B cell (primary cell): ENCODE data around the gene C22orf31. TPM values are rescaled to one million over a fixed set of nuclear protein-coding genes. Genes with fewer than 3 reads are reported as not detected.

Experiments
- ATAC-seq: fragments of 200-7000 bp; cut with Tn5 transposase; one replicate; pipeline ENCODE4 v1.10.0; 2021; ENCODE audit warnings: low read depth, mild to moderate bottlenecking, moderate number of reproducible peaks, moderate library complexity
- CTCF ChIA-PET: fragments of 350-600 bp; sonication (Branson Sonifier 250); formaldehyde crosslinking; loops from one replicate; lab custom pipeline; 2021; ENCODE audit warnings: antibody characterized with exemption, inconsistent platforms; lab: Charles Lee
- POLR2A ChIA-PET: fragments of 350-600 bp; sonication (Branson Sonifier 250); formaldehyde crosslinking; loops from one replicate; lab custom pipeline; 2021; ENCODE audit warnings: antibody characterized with exemption; lab: Charles Lee
- DNase-seq: peaks from one replicate; pipeline ENCODE4 v3.0.0; 2013
- H2AFZ ChIP-seq: 2 replicates; pipeline ENCODE4 v1.6.1; 2012; ENCODE audit warnings: mild to moderate bottlenecking, low read depth, low read length; ENCODE audit not compliant: insufficient read depth, poor library complexity, severe bottlenecking
- H3K27ac ChIP-seq, 2 donors: 1 replicate in 1 of 2; 2 replicates in 1 of 2; pipeline ENCODE4 v1.5.1; 2012 to 2013; ENCODE audit warnings: low read length in 2 of 2, mild to moderate bottlenecking in 2 of 2, moderate library complexity in 1 of 2
- H3K27me3 ChIP-seq, 4 experiments: fragments of 200-600 bp in 1 of 4; sonication (generic) in 1 of 4; replicated peaks in 1 of 4; 1 replicate in 2 of 4; 2 replicates in 2 of 4; pipeline versions ENCODE4 v1.6.1 to v1.7.0; 2013 to 2016; ENCODE audit warnings: low read length in 3 of 4, mild to moderate bottlenecking in 2 of 4, mixed read lengths in 1 of 4, moderate library complexity in 1 of 4; ENCODE audit not compliant: insufficient read depth in 4 of 4, control insufficient read depth in 3 of 4; ENCODE audit errors: control extremely low read depth in 1 of 4
- H3K36me3 ChIP-seq, 2 experiments: replicated peaks in 1 of 2; 1 replicate in 1 of 2; 2 replicates in 1 of 2; pipeline versions ENCODE4 v1.6.1 to v1.7.1; 2013; ENCODE audit warnings: low read length in 1 of 2; ENCODE audit not compliant: insufficient read depth in 2 of 2, control insufficient read depth in 1 of 2; ENCODE audit errors: control extremely low read depth in 1 of 2, extremely low read depth in 1 of 2
- H3K4me1 ChIP-seq, 2 donors: fragments of 200-600 bp in 1 of 2; sonication (generic) in 1 of 2; 1 replicate in 1 of 2; 2 replicates in 1 of 2; pipeline versions ENCODE4 v1.5.1 to v1.6.1; 2013 to 2017; ENCODE audit warnings: low read length in 2 of 2; ENCODE audit not compliant: control insufficient read depth in 2 of 2, insufficient read depth in 2 of 2
- H3K4me2 ChIP-seq: replicated peaks from 2 replicates; pipeline ENCODE3; 2012; ENCODE audit warnings: mild to moderate bottlenecking, low read depth, low read length; ENCODE audit not compliant: poor library complexity, severe bottlenecking
- H3K4me3 ChIP-seq, 5 experiments: fragments of 200-600 bp in 1 of 5; sonication (generic) in 1 of 5; 1 replicate in 3 of 5; 2 replicates in 2 of 5; pipeline versions ENCODE4 v1.5.1 to v1.7.0; 2011 to 2016; ENCODE audit warnings: low read length in 4 of 5, mild to moderate bottlenecking in 4 of 5, low read depth in 2 of 5, control low read depth in 1 of 5, moderate library complexity in 1 of 5; ENCODE audit not compliant: insufficient read depth in 1 of 5; ENCODE audit errors: control extremely low read depth in 1 of 5, extremely low read depth in 1 of 5
- H3K79me2 ChIP-seq: fragments of 200-600 bp; sonication (generic); one replicate; pipeline ENCODE4 v1.6.0; 2016; ENCODE audit warnings: low read length; ENCODE audit not compliant: control insufficient read depth, insufficient read depth
- H3K9ac ChIP-seq: fragments of 200-600 bp; sonication (generic); 2 replicates; pipeline ENCODE4 v1.6.1; 2017; ENCODE audit warnings: mild to moderate bottlenecking, low read length, moderate library complexity
- H3K9me3 ChIP-seq, 3 donors: one replicate each; pipeline versions ENCODE4 v1.6.1 to v1.7.1; 2013; ENCODE audit warnings: low read length in 2 of 3; ENCODE audit not compliant: control insufficient read depth in 2 of 3, insufficient read depth in 1 of 3; ENCODE audit errors: control extremely low read depth in 1 of 3
- H4K20me1 ChIP-seq: 2 replicates; pipeline ENCODE4 v1.6.0; 2012; ENCODE audit warnings: mild to moderate bottlenecking, low read length; ENCODE audit not compliant: insufficient read depth, control insufficient read depth, poor library complexity, severe bottlenecking
- H3K27ac Mint-ChIP-seq: one replicate; pipeline ENCODE4 v1.8.0; 2021; ENCODE audit warnings: mixed read lengths
- H3K27me3 Mint-ChIP-seq: one replicate; pipeline ENCODE4 v1.8.0; 2021; ENCODE audit warnings: mixed read lengths
- H3K4me1 Mint-ChIP-seq: one replicate; pipeline ENCODE4 v1.8.0; 2021; ENCODE audit warnings: mixed read lengths
- H3K4me3 Mint-ChIP-seq: one replicate; pipeline ENCODE4 v1.8.0; 2021; ENCODE audit warnings: mixed read lengths
- H3K9me3 Mint-ChIP-seq: one replicate; pipeline ENCODE4 v1.8.0; 2022; ENCODE audit warnings: mixed read lengths; ENCODE audit not compliant: insufficient read depth
- EZH2 ChIP-seq: IDR thresholded peaks from 2 replicates; pipeline ENCODE4 v1.6.1; 2012; ENCODE audit warnings: borderline replicate concordance, low read depth, mild to moderate bottlenecking, moderate library complexity, low read length; ENCODE audit not compliant: insufficient read depth, poor library complexity, severe bottlenecking
- WGBS: methylation state at CpG from one replicate; pipeline ENCODE4 v1.1.5; 2013; ENCODE audit warnings: missing lambda C conversion rate; ENCODE audit not compliant: insufficient coverage; 5-methylcytosine and 5-hydroxymethylcytosine counted together
- intact Hi-C: fragments of 100-400 bp; cut with micrococcal nuclease; formaldehyde crosslinking; loops from one replicate; pipeline ENCODE4 v1.10.0; 2022
- polyA plus RNA-seq: library from polyadenylated mRNA; depleted of rRNA; stranded (reverse); fragments of >200 nt; gene quantifications from 2 replicates; pipeline ENCODE4 v1.2.3, GENCODE V29; 2012
- total RNA-seq, 2 donors: library from RNA; stranded (reverse); fragments of 120-200 nt in 1 of 2; gene quantifications; 1 replicate in 1 of 2; 2 replicates in 1 of 2; pipeline versions ENCODE4 v1.2.3 to v1.2.4, GENCODE V29; 2013 to 2022
- TF ChIP-seq, protein P1 (sequence below): fragments of 200-600 bp; IDR thresholded peaks from one replicate; pipeline ENCODE4 v1.8.0; 2022; ENCODE audit warnings: antibody characterized with exemption, mild to moderate bottlenecking

Gene C22orf31
- total and polyA plus RNA-seq, 2 donors (not counting 1 experiment from before 2014, with no cell fraction given), result not detected

DNA sequence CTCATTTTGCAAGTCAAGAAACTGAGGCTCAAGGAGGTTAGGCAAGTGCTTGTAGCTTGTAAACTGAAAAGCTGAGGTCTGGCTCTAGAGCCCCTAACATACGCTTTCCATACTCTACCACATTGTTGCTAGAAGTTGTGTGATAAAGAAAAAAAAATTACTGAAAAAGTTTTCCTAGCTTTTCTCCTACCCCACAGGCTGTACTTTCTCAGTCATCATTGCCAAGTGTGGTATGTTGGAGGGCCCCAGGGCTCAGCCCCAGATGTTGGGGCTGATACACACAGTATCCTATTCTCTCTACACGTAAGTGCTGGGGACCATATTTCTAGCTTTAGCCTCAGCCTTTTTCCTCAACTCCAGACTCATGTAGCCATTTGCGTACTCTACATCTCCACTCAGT lies 27.2 kb upstream of the C22orf31 start:
- ATAC-seq, result no peak

DNA sequence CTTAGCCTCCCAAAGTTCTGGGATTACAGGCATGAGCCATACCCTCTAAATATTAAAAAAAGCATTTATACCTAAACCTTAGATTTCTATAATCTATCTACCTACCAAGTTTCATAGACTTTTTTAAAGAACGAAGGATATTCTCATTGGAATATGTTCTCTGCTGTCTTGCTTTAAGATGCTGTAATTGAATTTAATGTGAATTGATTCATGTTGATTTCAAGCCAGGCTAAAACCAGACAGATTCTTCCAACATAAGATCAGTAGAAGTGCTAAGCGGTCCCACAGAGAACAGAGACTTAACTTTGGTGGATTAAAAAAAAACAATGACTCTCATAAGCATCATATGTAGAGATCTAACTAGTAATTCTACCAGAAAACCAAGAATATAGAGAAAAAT lies 25.4 kb upstream of the C22orf31 start:
- ChIA-PET POLR2A (no interaction called here), CTCF (no interaction called here)
- Mint-ChIP-seq H3K27ac (no peak overlapping the region), H3K4me1 (no peaks in the 10 kb centered on the region), H3K4me3 (no peak overlapping the region), H3K27me3 (peaks cover 28% of the 10 kb centered on the region), H3K9me3 (no peaks in the 10 kb centered on the region)
- no peak overlapping the region for H3K4me2 ChIP-seq
- no peaks in the 10 kb centered on the region for H4K20me1 ChIP-seq
- no peak for DNase-seq
- WGBS, result no CpG with 5 or more reads among the region's 2 CpGs
- H3K9me3 ChIP-seq, result no peaks in the 10 kb centered on the region
- intact Hi-C loops, result no loop called here
- no peaks in the 10 kb centered on the region for H3K4me1 ChIP-seq
- no peak overlapping the region for H2AFZ ChIP-seq
- no peak for ATAC-seq
- no peak overlapping the region for H3K27ac ChIP-seq
- no peak overlapping the region for H3K9ac ChIP-seq
- TF ChIP-seq, protein P1, sequence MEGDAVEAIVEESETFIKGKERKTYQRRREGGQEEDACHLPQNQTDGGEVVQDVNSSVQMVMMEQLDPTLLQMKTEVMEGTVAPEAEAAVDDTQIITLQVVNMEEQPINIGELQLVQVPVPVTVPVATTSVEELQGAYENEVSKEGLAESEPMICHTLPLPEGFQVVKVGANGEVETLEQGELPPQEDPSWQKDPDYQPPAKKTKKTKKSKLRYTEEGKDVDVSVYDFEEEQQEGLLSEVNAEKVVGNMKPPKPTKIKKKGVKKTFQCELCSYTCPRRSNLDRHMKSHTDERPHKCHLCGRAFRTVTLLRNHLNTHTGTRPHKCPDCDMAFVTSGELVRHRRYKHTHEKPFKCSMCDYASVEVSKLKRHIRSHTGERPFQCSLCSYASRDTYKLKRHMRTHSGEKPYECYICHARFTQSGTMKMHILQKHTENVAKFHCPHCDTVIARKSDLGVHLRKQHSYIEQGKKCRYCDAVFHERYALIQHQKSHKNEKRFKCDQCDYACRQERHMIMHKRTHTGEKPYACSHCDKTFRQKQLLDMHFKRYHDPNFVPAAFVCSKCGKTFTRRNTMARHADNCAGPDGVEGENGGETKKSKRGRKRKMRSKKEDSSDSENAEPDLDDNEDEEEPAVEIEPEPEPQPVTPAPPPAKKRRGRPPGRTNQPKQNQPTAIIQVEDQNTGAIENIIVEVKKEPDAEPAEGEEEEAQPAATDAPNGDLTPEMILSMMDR, result no peak
- TF ChIP-seq EZH2, result no peak
- H3K79me2 ChIP-seq, result no peaks in the 10 kb centered on the region
- H3K27me3 ChIP-seq, result peaks cover 0 to 8% (median 0%) of the 10 kb centered on the region in 4 experiments
- H3K4me3 ChIP-seq, result no peak overlapping the region
- H3K36me3 ChIP-seq, result no peaks in the 10 kb centered on the region

More for the DNA sequence above, 27.2 kb upstream of the C22orf31 start:
- Histone ChIP-seq H3K36me3 (no peaks in the 10 kb centered on the region), H3K9me3 (no peaks in the 10 kb centered on the region), H3K9ac (no peak overlapping the region), H3K4me3 (no peak overlapping the region), H3K27ac (no peak overlapping the region), H4K20me1 (no peaks in the 10 kb centered on the region), H3K4me2 (no peak overlapping the region), H3K27me3 (peaks cover 0 to 8% (median 0%) of the 10 kb centered on the region in 4 experiments), H2AFZ (no peak overlapping the region), H3K79me2 (no peaks in the 10 kb centered on the region), H3K4me1 (no peaks in the 10 kb centered on the region)
- ChIA-PET CTCF (interaction anchor here (1.3 kb wide), 1 partner anchor 156 kb away, joined by 4 read pairs; no protein-coding TSS in a partner anchor), POLR2A (no interaction called here)
- Mint-ChIP-seq H3K4me1 (no peaks in the 10 kb centered on the region), H3K4me3 (no peak overlapping the region), H3K27me3 (peaks cover 29% of the 10 kb centered on the region), H3K27ac (no peak overlapping the region), H3K9me3 (no peaks in the 10 kb centered on the region)
- no peak for DNase-seq
- TF ChIP-seq, protein P1, result no peak
- no peak for TF ChIP-seq EZH2
- intact Hi-C loops, result no loop called here
- 85% methylated on average over 1 of the region's 3 CpGs for WGBS
